Measurements from ENCODE around the gene ATP1A3. TPM values are rescaled to one million over a fixed set of nuclear protein-coding genes. Genes with fewer than 3 reads are reported as not detected.
"Not testable (repeated sequence)": the region's sequence is repeated elsewhere in the genome, so short reads cannot be mapped to it uniquely, and the experiment has no call there.

The ATP1A3 gene
- total and polyA plus RNA-seq, 11 donors, result 48.3 to 414 (median 226) TPM

- peaks cover 7 to 75% (median 29%) of the 10 kb centered on the region in 9 donors for H3K27me3 ChIP-seq
- intact Hi-C loops (cut with DNase I), result loop anchor here in 4 of 10 donors (5.0 kb wide), 3 partner anchors 37 to 82 kb away; partner anchors contain the start of gene ZNF574 (in 2 of the 4)
- TF ChIP-seq CTCF (IDR thresholded peaks at IDR 0.05), result no peak
- no peak for TF ChIP-seq POLR2A (IDR thresholded peaks at IDR 0.05)
- H3K27ac ChIP-seq, result no peak overlapping the region
- ATAC-seq (no peak), DNase-seq (no peak)
- 83 to 90% (median 86%) methylated on average over 19 of the region's 19 CpGs for WGBS, 4 donors
- no peak overlapping the region for H3K4me3 ChIP-seq
- no peaks in the 10 kb centered on the region for H3K36me3 ChIP-seq
- peaks cover 0 to 43% (median 5%) of the 10 kb centered on the region in 12 donors for H3K4me1 ChIP-seq
- no peaks in the 10 kb centered on the region for H3K9me3 ChIP-seq
These were observed 1.2 kb upstream of the ATP1A3 start for GRCh38 chr19:41994994-41995958.

GRCh38 chr19:41994521-41994971, 516 bp upstream of the ATP1A3 start:
- Histone ChIP-seq H3K27ac (peak overlapping the region in 3 of 12 donors; percentile 93 to 97 (median 94)), H3K4me1 (peaks cover 0 to 43% (median 5%) of the 10 kb centered on the region in 12 donors), H3K36me3 (peaks cover 0 to 6% (median 0%) of the 10 kb centered on the region in 9 donors), H3K27me3 (peaks cover 7 to 67% (median 29%) of the 10 kb centered on the region in 9 donors), H3K4me3 (peak overlapping the region in 11 of 12 donors; percentile 52 to 96 (median 66)), H3K9me3 (no peaks in the 10 kb centered on the region)
- intact Hi-C loops (cut with DNase I), result loop anchor here in 1 of 10 donors (5.0 kb wide), 1 partner anchor 83 kb away; the partner anchor contains the start of gene ZNF574
- TF ChIP-seq CTCF (IDR thresholded peaks at IDR 0.05) (no peak), POLR2A (IDR thresholded peaks at IDR 0.05) (no peak)
- no peak for DNase-seq
- 23 to 26% (median 25%) methylated on average over 12 to 13 of the region's 13 CpGs for WGBS, 4 donors
- ATAC-seq, result no peak

- DNase-seq (peak in 1 of 5 donors; percentile 43), ATAC-seq (peak in 1 of 4 donors; percentile 5)
- Histone ChIP-seq H3K4me3 (peak overlapping the region in 7 of 12 donors; percentile 58 to 96 (median 74)), H3K36me3 (peaks cover 0 to 29% (median 5%) of the 10 kb centered on the region in 9 donors), H3K4me1 (peaks cover 0 to 30% (median 0%) of the 10 kb centered on the region in 12 donors), H3K27ac (peak overlapping the region in 10 of 12 donors; percentile 23 to 100 (median 94)), H3K27me3 (peaks cover 0 to 44% (median 20%) of the 10 kb centered on the region in 9 donors)
- WGBS, 4 donors, result 47 to 52% (median 49%) methylated on average over 11 of the region's 11 CpGs
- H3K9me3 ChIP-seq, result not testable (repeated sequence)
- intact Hi-C loops (cut with DNase I), result loop anchor here in 1 of 10 donors (5.0 kb wide), 1 partner anchor 85 kb away; the partner anchor contains the start of gene ZNF574
These were observed 2.0 kb downstream of the ATP1A3 start for GRCh38 chr19:41991925-41992569.

- peaks cover 0 to 34% (median 20%) of the 10 kb centered on the region in 9 donors for H3K27me3 ChIP-seq
- TF ChIP-seq POLR2A (IDR thresholded peaks at IDR 0.05) (no peak), CTCF (IDR thresholded peaks at IDR 0.05) (no peak)
- H3K36me3 ChIP-seq, result peaks cover 0 to 39% (median 9%) of the 10 kb centered on the region in 9 donors
- WGBS, 4 donors, result 19 to 34% (median 20%) methylated on average over 7 to 15 of the region's 15 CpGs
- intact Hi-C loops (cut with DNase I), result loop anchor here in 1 of 10 donors (5.0 kb wide), 1 partner anchor 86 kb away; the partner anchor contains the start of gene ZNF574
- peak overlapping the region in 6 of 12 donors; percentile 15 to 87 (median 25) for H3K4me3 ChIP-seq
- H3K4me1 ChIP-seq, result peaks cover 0 to 30% (median 0%) of the 10 kb centered on the region in 12 donors
- peak overlapping the region in 11 of 12 donors; percentile 27 to 100 (median 85) for H3K27ac ChIP-seq
- DNase-seq (peak; percentile 77 to 90 (median 81)), ATAC-seq (peak; percentile 64 to 75 (median 65))
- no peaks in the 10 kb centered on the region for H3K9me3 ChIP-seq
These were observed 3.0 kb downstream of the ATP1A3 start for GRCh38 chr19:41991025-41991424.

Measured in heart left ventricle (tissue), 16 donors.